Measurements from ENCODE around the gene DENND4C.

Gene DENND4C

GRCh38 chr9:19420877-19421276, 190.4 kb downstream of the DENND4C start:
- DNase-seq: no peak
